Stimulated activated naive CD8-positive, alpha-beta T cell treated with anti-CD3 and anti-CD28 coated beads, Interleukin-15, Interleukin-2, amounts not matched to agents 100 ng/mL and 50 ng/mL, for 24 hours (primary cell): Measurements from ENCODE around the gene MIX23.
"Not testable (repeated sequence)": the region's sequence is repeated elsewhere in the genome, so short reads cannot be mapped to it uniquely, and the experiment has no call there.

Experiments
- H3K27ac Mint-ChIP-seq: one replicate; pipeline ENCODE4 v1.8.0; 2021; ENCODE audit warnings: mild to moderate bottlenecking, mixed read lengths
- H3K27me3 Mint-ChIP-seq: one replicate; pipeline ENCODE4 v1.8.0; 2021; ENCODE audit warnings: mixed read lengths
- H3K36me3 Mint-ChIP-seq: one replicate; pipeline ENCODE4 v1.8.0; 2021; ENCODE audit warnings: low read depth, mixed read lengths
- H3K4me1 Mint-ChIP-seq: one replicate; pipeline ENCODE4 v1.8.0; 2021; ENCODE audit warnings: low read depth, mixed read lengths
- H3K4me3 Mint-ChIP-seq: one replicate; pipeline ENCODE4 v1.8.0; 2021; ENCODE audit warnings: mild to moderate bottlenecking, mixed read lengths
- H3K9me3 Mint-ChIP-seq: one replicate; pipeline ENCODE4 v1.8.0; 2021; ENCODE audit warnings: mixed read lengths

The MIX23 gene

GRCh38 chr3:122377975-122378374, 5.1 kb downstream of the MIX23 start:
- peak overlapping the region; percentile 1 for H3K4me3 Mint-ChIP-seq
- peaks cover 51% of the 10 kb centered on the region for H3K4me1 Mint-ChIP-seq
- H3K9me3 Mint-ChIP-seq = no peaks in the 10 kb centered on the region
- peak overlapping the region; percentile 37 for H3K27ac Mint-ChIP-seq
- peaks cover 61% of the 10 kb centered on the region for H3K36me3 Mint-ChIP-seq
- no peaks in the 10 kb centered on the region for H3K27me3 Mint-ChIP-seq

GRCh38 chr3:122374034-122374433, 9.0 kb downstream of the MIX23 start:
- Mint-ChIP-seq H3K27ac (no peak overlapping the region), H3K9me3 (no peaks in the 10 kb centered on the region), H3K36me3 (peaks cover 62% of the 10 kb centered on the region), H3K27me3 (no peaks in the 10 kb centered on the region), H3K4me1 (peaks cover 20% of the 10 kb centered on the region), H3K4me3 (no peak overlapping the region)

GRCh38 chr3:122366379-122366749, 16.7 kb downstream of the MIX23 start:
- Mint-ChIP-seq H3K36me3 (peaks cover 82% of the 10 kb centered on the region), H3K27me3 (no peaks in the 10 kb centered on the region), H3K27ac (no peak overlapping the region), H3K9me3 (no peaks in the 10 kb centered on the region), H3K4me3 (no peak overlapping the region), H3K4me1 (peaks cover 15% of the 10 kb centered on the region)

GRCh38 chr3:122365582-122366378, 17.3 kb downstream of the MIX23 start:
- H3K27ac Mint-ChIP-seq = peak overlapping the region; percentile 67
- not testable (repeated sequence) for H3K9me3 Mint-ChIP-seq, H3K27me3 Mint-ChIP-seq, H3K4me3 Mint-ChIP-seq
- peaks cover 80% of the 10 kb centered on the region for H3K36me3 Mint-ChIP-seq
- peaks cover 15% of the 10 kb centered on the region for H3K4me1 Mint-ChIP-seq

GRCh38 chr3:122365073-122365472, 18.0 kb downstream of the MIX23 start:
- Mint-ChIP-seq H3K4me1 (peaks cover 15% of the 10 kb centered on the region), H3K9me3 (no peaks in the 10 kb centered on the region), H3K27ac (no peak overlapping the region), H3K27me3 (no peaks in the 10 kb centered on the region), H3K36me3 (peaks cover 78% of the 10 kb centered on the region), H3K4me3 (no peak overlapping the region)

- H3K4me3 Mint-ChIP-seq = no peak overlapping the region
- H3K9me3 Mint-ChIP-seq = no peaks in the 10 kb centered on the region
- H3K27ac Mint-ChIP-seq = no peak overlapping the region
- H3K4me1 Mint-ChIP-seq = peaks cover 15% of the 10 kb centered on the region
- H3K36me3 Mint-ChIP-seq = peaks cover 74% of the 10 kb centered on the region
- H3K27me3 Mint-ChIP-seq = no peaks in the 10 kb centered on the region
Observed at GRCh38 chr3:122364490-122364889, 18.5 kb downstream of the MIX23 start.

- H3K36me3 Mint-ChIP-seq = peaks cover 74% of the 10 kb centered on the region
- no peak overlapping the region for H3K4me3 Mint-ChIP-seq
Observed at GRCh38 chr3:122362026-122362425, 21.0 kb downstream of the MIX23 start.

GRCh38 chr3:122358703-122359032, 24.4 kb downstream of the MIX23 start:
- Mint-ChIP-seq H3K4me3 (no peak overlapping the region), H3K4me1 (no peaks in the 10 kb centered on the region), H3K9me3 (no peaks in the 10 kb centered on the region), H3K36me3 (peaks cover 53% of the 10 kb centered on the region), H3K27me3 (no peaks in the 10 kb centered on the region), H3K27ac (no peak overlapping the region)

More at GRCh38 chr3:122362026-122362425, 21.0 kb downstream of the MIX23 start:
- H3K27me3 Mint-ChIP-seq = no peaks in the 10 kb centered on the region
- H3K9me3 Mint-ChIP-seq = no peaks in the 10 kb centered on the region
- H3K4me1 Mint-ChIP-seq = peaks cover 11% of the 10 kb centered on the region
- H3K27ac Mint-ChIP-seq = no peak overlapping the region

GRCh38 chr3:122357828-122358702, 25.0 kb downstream of the MIX23 start:
- Mint-ChIP-seq H3K36me3 (peaks cover 47% of the 10 kb centered on the region), H3K27me3 (no peaks in the 10 kb centered on the region), H3K27ac (no peak overlapping the region), H3K4me3 (no peak overlapping the region), H3K9me3 (no peaks in the 10 kb centered on the region), H3K4me1 (no peaks in the 10 kb centered on the region)

- peaks cover 35% of the 10 kb centered on the region for H3K36me3 Mint-ChIP-seq
- no peak overlapping the region for H3K4me3 Mint-ChIP-seq
- no peak overlapping the region for H3K27ac Mint-ChIP-seq
- no peaks in the 10 kb centered on the region for H3K27me3 Mint-ChIP-seq
- H3K9me3 Mint-ChIP-seq = no peaks in the 10 kb centered on the region
- H3K4me1 Mint-ChIP-seq = no peaks in the 10 kb centered on the region
Observed at GRCh38 chr3:122356402-122356801, 26.6 kb downstream of the MIX23 start.

- Mint-ChIP-seq H3K4me1 (no peaks in the 10 kb centered on the region), H3K4me3 (no peak overlapping the region), H3K9me3 (no peaks in the 10 kb centered on the region), H3K27ac (no peak overlapping the region), H3K36me3 (peaks cover 31% of the 10 kb centered on the region), H3K27me3 (no peaks in the 10 kb centered on the region)
Observed at GRCh38 chr3:122355612-122356011, 27.4 kb downstream of the MIX23 start.

- no peak overlapping the region for H3K4me3 Mint-ChIP-seq
- no peaks in the 10 kb centered on the region for H3K27me3 Mint-ChIP-seq
- no peak overlapping the region for H3K27ac Mint-ChIP-seq
- H3K36me3 Mint-ChIP-seq = peaks cover 24% of the 10 kb centered on the region
- no peaks in the 10 kb centered on the region for H3K4me1 Mint-ChIP-seq
- no peaks in the 10 kb centered on the region for H3K9me3 Mint-ChIP-seq
Observed at GRCh38 chr3:122353893-122354401, 29.1 kb downstream of the MIX23 start.

- H3K9me3 Mint-ChIP-seq = no peaks in the 10 kb centered on the region
- no peaks in the 10 kb centered on the region for H3K27me3 Mint-ChIP-seq
- H3K36me3 Mint-ChIP-seq = peaks cover 17% of the 10 kb centered on the region
- H3K4me3 Mint-ChIP-seq = no peak overlapping the region
- no peak overlapping the region for H3K27ac Mint-ChIP-seq
- no peaks in the 10 kb centered on the region for H3K4me1 Mint-ChIP-seq
Observed at GRCh38 chr3:122353215-122353614, 29.8 kb downstream of the MIX23 start.

- no peaks in the 10 kb centered on the region for H3K4me1 Mint-ChIP-seq
Observed at GRCh38 chr3:122351612-122352011, 31.4 kb downstream of the MIX23 start.

GRCh38 chr3:122350814-122351418, 32.1 kb downstream of the MIX23 start:
- H3K4me3 Mint-ChIP-seq = no peak overlapping the region
- H3K27ac Mint-ChIP-seq = no peak overlapping the region
- no peaks in the 10 kb centered on the region for H3K9me3 Mint-ChIP-seq
- peaks cover 3% of the 10 kb centered on the region for H3K36me3 Mint-ChIP-seq
- H3K27me3 Mint-ChIP-seq = peaks cover 5% of the 10 kb centered on the region
- H3K4me1 Mint-ChIP-seq = no peaks in the 10 kb centered on the region

More at GRCh38 chr3:122351612-122352011, 31.4 kb downstream of the MIX23 start:
- no peak overlapping the region for H3K27ac Mint-ChIP-seq
- no peak overlapping the region for H3K4me3 Mint-ChIP-seq
- peaks cover 3% of the 10 kb centered on the region for H3K36me3 Mint-ChIP-seq
- no peaks in the 10 kb centered on the region for H3K9me3 Mint-ChIP-seq
- peaks cover 5% of the 10 kb centered on the region for H3K27me3 Mint-ChIP-seq
